Body of pancreas (tissue), 4 donors: Measurements from ENCODE around the gene TCEAL8. TPM values are rescaled to one million over a fixed set of nuclear protein-coding genes. Genes with fewer than 3 reads are reported as not detected.

ENCODE experiments used
- ATAC-seq: fragments of 150-250 bp; one replicate; pipeline ENCODE4 v1.9.1; 2016
- DNase-seq, 4 donors: peaks; one replicate each; pipeline ENCODE4 v3.0.0-alpha.2; 2019
- H3K27ac ChIP-seq, 4 donors: fragments of 200-600 bp; sonication (generic); 1 replicate in 3 of 4; 2 replicates in 1 of 4; pipeline versions ENCODE4 v1.5.1 to v1.6.1; 2016 to 2019; ENCODE audit warnings: mild to moderate bottlenecking in 1 of 4, mixed read lengths in 1 of 4, moderate library complexity in 1 of 4
- H3K27me3 ChIP-seq, 2 donors: fragments of 200-600 bp; sonication (generic); one replicate each; pipeline ENCODE4 v1.6.0; 2016; ENCODE audit warnings: mild to moderate bottlenecking in 1 of 2
- H3K36me3 ChIP-seq, 2 donors: fragments of 200-600 bp; sonication (generic); replicated peaks in 1 of 2; 2 replicates each; pipeline ENCODE4 v1.5.1; 2016; ENCODE audit warnings: low read depth in 2 of 2; ENCODE audit not compliant: insufficient read depth in 1 of 2
- H3K4me1 ChIP-seq: fragments of 200-600 bp; sonication (generic); one replicate; pipeline ENCODE4 v1.6.0; 2016
- H3K4me3 ChIP-seq, 2 donors: fragments of 200-600 bp; sonication (generic); 1 replicate in 1 of 2; 2 replicates in 1 of 2; pipeline ENCODE4 v1.5.1; 2016 to 2019
- H3K9me3 ChIP-seq, 3 donors: fragments of 200-600 bp; sonication (generic); 1 replicate in 2 of 3; 2 replicates in 1 of 3; pipeline ENCODE4 v1.5.1; 2016
- CTCF ChIP-seq, 7 experiments: fragments of 450-650 bp in 4 of 7; fragments of 200-600 bp in 3 of 7; sonication (generic) in 3 of 7; IDR thresholded peaks; one replicate each; pipeline ENCODE4 v1.5.1; 2016 to 2019; ENCODE audit warnings: antibody characterized with exemption in 7 of 7
- POLR2A ChIP-seq, 3 donors: fragments of 450-650 bp; IDR thresholded peaks; one replicate each; pipeline ENCODE4 v1.6.1; 2016; ENCODE audit warnings: antibody characterized with exemption in 3 of 3, mild to moderate bottlenecking in 2 of 3
- WGBS, 2 donors: methylation state at CpG; one replicate each; pipeline ENCODE4 v1.1.5; 2017; 5-methylcytosine and 5-hydroxymethylcytosine counted together
- intact Hi-C: fragments of 100-400 bp; cut with DNase I; formaldehyde crosslinking; loops from one replicate; pipeline ENCODE4 v1.15.1; 2023
- total RNA-seq, 2 donors: library from RNA; depleted of rRNA; stranded (reverse); fragments of >200 nt; gene quantifications; one replicate each; pipeline ENCODE4 v1.1.0, GENCODE V29; 2016

TCEAL8 gene
- total RNA-seq, 2 donors from 2014 or later: 10.9 to 46.2 TPM

DNA sequence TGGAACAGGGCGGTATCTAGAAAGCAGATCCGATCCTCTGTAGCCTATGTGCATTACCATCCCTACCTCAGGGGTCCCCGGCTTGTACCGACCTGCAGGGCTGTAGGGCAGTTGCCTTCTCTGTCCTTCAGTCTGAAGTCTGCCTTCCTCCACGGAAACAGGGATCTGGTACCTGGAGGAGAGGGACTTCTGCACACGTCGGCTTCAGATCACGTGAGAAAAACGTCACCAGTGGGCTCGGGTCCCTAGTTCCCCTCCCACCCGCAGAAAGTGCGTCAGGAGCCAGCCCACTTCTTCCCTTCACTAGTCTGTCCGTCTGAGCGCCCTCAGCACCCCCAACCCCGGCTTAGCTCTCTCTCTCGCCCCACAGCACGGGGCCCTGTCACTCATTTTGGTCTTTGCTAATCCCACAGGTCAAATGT, 21.6 kb upstream of the TCEAL8 start, which contains the start of gene TCEAL5:
TCEAL5 (minus strand) TSS at position 170 of the 422 bp plus-strand sequence. CDS start 2,187 bp downstream, outside the sequence.
- no peak within 1 kb of the TSS for H3K4me3 ChIP-seq
- WGBS, 2 donors: 4 to 11% methylated on average over 9 to 15 of the region's 17 CpGs
- no peaks in the 10 kb centered on the region for H3K9me3 ChIP-seq
- intact Hi-C loops: no loop called here
- TF ChIP-seq POLR2A (IDR thresholded peaks at IDR 0.05) (no peak), CTCF (IDR thresholded peaks at IDR 0.05) (no peak)
- ATAC-seq: no peak
- H3K27ac ChIP-seq: no peak within 1 kb of the TSS
- H3K27me3 ChIP-seq: no peaks in the 10 kb centered on the region
- peak in 2 of 4 donors; percentile 4 to 17 for DNase-seq
- H3K4me1 ChIP-seq: peaks cover 4% of the 10 kb centered on the region
- H3K36me3 ChIP-seq: no peaks in the 10 kb centered on the region

DNA sequence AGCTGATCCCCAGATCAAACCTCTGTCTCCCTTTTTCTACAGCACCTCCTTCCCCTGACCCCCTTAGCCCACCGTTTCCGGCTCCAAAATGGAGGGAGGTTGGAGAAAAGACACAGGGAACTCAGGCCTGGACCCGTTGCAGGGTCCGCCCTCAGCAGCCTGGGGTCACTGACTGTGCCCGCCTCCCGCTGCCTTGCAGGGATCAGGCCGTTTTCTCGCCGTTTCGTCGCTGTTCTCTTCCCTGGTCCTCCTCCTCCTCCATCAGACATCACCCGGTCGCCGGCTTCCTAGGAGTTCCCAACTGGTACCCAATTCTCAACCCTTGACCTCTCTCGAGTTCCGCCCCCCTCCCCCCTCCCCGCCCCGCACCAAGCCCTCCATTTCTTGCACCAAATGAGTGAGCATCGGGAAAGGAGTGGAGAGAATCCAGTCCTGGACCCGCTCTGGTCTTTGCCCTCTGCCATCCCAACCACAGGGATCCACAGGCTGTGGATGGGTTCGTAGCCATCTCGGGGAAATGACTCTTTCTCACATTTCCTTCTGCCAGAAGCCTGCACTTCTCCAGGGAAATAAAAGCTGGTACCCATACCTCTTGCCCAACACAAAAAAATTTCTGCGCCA, 21.1 kb upstream of the TCEAL8 start:
- no peak overlapping the region for H3K27ac ChIP-seq
- no peak overlapping the region for H3K4me3 ChIP-seq
- no peak for TF ChIP-seq CTCF (IDR thresholded peaks at IDR 0.05)
- TF ChIP-seq POLR2A (IDR thresholded peaks at IDR 0.05): no peak
- WGBS, 2 donors: 5 to 19% methylated on average over 7 to 14 of the region's 23 CpGs
- DNase-seq (no peak), ATAC-seq (no peak)
- H3K27me3 ChIP-seq: no peaks in the 10 kb centered on the region
- intact Hi-C loops: no loop called here
- no peaks in the 10 kb centered on the region for H3K9me3 ChIP-seq
- no peaks in the 10 kb centered on the region for H3K36me3 ChIP-seq
- H3K4me1 ChIP-seq: peaks cover 4% of the 10 kb centered on the region

DNA sequence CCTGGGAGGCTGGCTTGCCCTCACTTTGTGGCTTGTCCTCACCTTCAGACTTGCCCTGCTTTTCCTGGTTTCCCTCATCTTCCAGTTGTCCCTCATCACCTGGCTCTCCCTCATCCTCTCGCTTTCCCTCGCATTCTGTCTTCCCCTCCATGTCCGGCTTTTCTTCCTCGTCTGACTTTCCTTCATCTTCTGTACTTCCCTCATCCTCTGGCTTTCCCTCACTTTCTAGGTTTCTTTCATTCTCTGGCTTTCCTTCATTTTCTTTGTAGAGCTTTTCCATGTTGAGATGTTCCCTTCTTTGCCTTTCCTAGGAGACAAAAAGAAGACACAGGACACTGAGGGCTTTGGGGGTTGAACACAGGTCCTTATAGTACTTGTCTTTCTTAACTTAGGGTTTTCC, 19.3 kb upstream of the TCEAL8 start:
- Histone ChIP-seq H3K4me1 (peaks cover 4% of the 10 kb centered on the region), H3K36me3 (no peaks in the 10 kb centered on the region), H3K27me3 (no peaks in the 10 kb centered on the region), H3K4me3 (no peak overlapping the region), H3K9me3 (no peaks in the 10 kb centered on the region), H3K27ac (no peak overlapping the region)
- no peak for DNase-seq
- 81 to 91% methylated on average over 3 to 4 of the region's 4 CpGs for WGBS, 2 donors
- no peak for ATAC-seq
- TF ChIP-seq POLR2A (IDR thresholded peaks at IDR 0.05) (no peak), CTCF (IDR thresholded peaks at IDR 0.05) (no peak)
- intact Hi-C loops: no loop called here

DNA sequence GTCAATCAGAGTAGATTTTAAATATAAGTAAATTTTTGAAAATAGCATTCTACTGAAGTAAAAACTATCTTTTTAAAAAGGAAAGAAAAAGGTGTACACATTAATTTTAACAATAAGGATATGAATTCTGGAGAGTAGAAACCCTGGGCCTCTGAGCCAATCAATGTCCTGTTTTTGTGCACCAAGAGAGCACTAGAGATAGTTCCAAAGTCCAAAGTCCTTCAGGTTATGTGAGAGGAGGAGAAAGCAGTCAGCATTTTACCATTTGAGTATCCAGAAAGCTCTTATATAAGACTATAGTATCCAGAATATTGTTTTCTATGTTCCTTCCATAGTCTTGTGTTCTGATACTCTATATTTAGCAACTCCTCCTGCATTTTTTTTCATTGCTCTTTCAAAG, 3.3 kb upstream of the TCEAL8 start:
- ATAC-seq (no peak), DNase-seq (no peak)
- no peak overlapping the region for H3K27ac ChIP-seq
- no peak overlapping the region for H3K4me3 ChIP-seq
- H3K4me1 ChIP-seq: no peaks in the 10 kb centered on the region
- intact Hi-C loops: no loop called here
- no peaks in the 10 kb centered on the region for H3K36me3 ChIP-seq
- no peaks in the 10 kb centered on the region for H3K27me3 ChIP-seq
- no peak for TF ChIP-seq POLR2A (IDR thresholded peaks at IDR 0.05)
- TF ChIP-seq CTCF (IDR thresholded peaks at IDR 0.05): no peak
- no peaks in the 10 kb centered on the region for H3K9me3 ChIP-seq

DNA sequence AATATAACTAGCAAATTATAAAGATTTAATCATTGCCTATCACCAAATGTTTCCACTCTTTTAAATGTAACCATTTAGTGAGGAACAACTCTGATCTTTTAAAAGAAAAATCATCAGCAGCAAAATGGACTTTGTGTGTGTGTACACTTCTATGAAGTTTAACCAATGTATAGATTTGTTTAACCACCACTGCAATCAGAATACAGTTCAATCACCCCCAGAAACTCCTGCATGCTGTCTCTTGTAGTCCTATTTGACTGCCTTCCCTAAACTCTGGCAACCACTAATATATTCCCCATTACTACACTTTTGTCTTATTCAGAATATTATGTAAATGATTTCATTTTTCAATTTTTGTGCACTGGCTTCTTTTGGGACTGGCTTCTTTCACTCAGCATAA, 1.7 kb upstream of the TCEAL8 start:
- TF ChIP-seq POLR2A (IDR thresholded peaks at IDR 0.05) (no peak), CTCF (IDR thresholded peaks at IDR 0.05) (no peak)
- Histone ChIP-seq H3K27me3 (no peaks in the 10 kb centered on the region), H3K4me3 (no peak overlapping the region), H3K27ac (no peak overlapping the region), H3K36me3 (no peaks in the 10 kb centered on the region), H3K4me1 (no peaks in the 10 kb centered on the region), H3K9me3 (no peaks in the 10 kb centered on the region)
- DNase-seq (no peak), ATAC-seq (no peak)
- intact Hi-C loops: no loop called here
